NCI-H446 (cell line): ENCODE results near the gene ZNF774.
"Not testable (repeated sequence)": the region's sequence is repeated elsewhere in the genome, so short reads cannot be mapped to it uniquely, and the experiment has no call there.

Experiments used
- DNase-seq, 2 experiments: peaks; one replicate each; lab custom pipeline; 2025; lab: John Stamatoyannopoulos, UW

ZNF774 gene

DNA sequence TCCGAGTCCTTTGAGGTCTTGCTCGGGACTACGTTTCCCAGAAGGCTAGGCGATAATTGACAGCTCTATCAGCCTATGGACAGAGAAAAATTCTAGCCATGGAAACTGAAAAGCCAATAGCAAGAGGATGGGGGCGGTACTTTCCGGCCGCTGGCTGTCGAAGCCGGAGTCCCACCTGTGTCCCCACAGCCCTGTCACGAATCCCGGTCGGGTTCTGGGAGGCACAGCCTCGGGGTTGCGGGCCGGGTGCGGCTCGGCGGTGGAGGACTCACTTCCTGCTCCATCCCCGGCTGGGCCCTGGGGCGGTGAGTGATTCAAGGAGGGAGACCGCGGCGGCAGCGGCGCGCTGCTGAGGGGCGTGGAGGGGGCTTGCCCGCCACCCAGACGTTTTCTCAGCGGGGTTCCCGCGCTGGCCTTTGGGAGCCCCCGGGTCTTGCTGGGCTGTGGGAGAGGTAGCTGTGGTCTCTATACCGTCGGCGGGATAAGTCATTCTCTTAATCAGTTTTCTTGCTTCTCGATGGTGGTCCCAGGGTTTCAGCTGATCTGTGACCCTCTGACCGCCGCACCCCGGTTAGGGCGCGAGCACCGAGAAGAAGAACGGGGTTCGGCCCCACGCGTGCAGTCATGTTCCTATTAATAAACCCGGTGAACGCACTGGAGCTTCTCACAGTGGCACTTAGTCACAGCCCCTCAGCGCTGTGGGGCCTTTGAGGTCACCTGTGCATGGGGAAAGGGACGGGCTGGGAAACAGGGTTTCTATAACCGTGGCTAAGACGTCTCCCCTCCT is at the start of gene ZNF774:
Gene ZNF774 (plus strand): TSS at position 178 of the 787 bp plus-strand sequence. CDS start 2,377 bp downstream, outside the sequence.
- peak; percentile 89 to 95 for DNase-seq

DNA sequence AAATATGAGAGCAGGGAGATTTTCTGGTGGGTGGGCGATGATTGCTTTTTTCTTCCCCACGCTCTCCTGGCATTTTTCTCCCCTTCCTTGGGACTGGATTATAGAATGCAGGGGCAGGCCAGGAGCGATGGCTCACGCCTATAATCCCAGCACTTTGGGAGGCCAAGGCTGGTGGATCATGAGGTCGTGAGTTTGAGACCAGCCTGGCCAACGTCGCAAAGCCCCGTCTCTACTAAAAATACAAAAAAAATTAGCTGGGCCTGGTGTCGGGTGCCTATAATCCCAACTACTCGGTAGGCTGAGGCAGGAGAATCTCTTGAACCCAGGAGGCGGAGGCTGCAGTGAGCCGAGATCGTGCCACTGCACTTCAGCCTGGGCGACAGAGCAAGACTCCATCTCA is 46.7 kb upstream of the ZNF774 start:
- not testable (repeated sequence) for DNase-seq

DNA sequence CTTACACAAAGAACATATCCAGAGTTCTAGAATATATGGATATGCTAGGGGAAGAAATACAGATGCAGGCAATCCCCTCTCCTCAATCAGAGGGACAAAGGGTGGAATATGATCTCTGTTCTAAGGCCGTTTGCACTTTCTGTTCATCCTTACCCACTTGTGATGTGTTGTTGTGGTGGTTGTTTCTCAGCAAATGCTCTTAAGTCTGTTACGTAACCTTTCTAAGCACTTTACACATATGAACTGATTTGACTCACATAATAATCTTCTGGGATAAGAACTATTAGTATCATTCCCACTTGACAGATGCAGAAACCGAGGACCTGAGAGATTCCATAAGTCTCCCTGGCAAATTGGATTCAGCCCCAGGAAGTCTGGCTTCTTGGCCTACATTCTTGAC is 46.2 kb upstream of the ZNF774 start:
- DNase-seq: no peak

DNA sequence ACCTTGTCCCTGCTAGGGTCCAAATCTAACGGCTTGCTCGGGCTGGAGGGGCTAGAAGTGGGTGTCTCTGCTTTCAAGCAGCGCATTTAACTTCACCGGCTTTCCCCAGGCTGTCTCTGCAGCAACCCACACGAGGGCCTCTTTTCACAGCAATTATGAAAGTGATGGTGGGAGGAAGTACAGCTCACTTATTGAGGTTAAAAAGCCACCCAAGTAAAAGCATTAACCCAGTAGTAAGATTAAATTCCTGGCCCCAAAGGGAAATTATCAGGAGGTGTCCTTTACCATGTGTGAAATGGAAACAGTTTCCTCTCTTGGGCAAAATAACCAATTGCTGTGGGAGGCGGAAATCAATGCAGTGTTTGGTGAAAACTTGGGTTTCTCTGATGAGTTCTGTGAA is 45.5 kb upstream of the ZNF774 start:
- DNase-seq: no peak

DNA sequence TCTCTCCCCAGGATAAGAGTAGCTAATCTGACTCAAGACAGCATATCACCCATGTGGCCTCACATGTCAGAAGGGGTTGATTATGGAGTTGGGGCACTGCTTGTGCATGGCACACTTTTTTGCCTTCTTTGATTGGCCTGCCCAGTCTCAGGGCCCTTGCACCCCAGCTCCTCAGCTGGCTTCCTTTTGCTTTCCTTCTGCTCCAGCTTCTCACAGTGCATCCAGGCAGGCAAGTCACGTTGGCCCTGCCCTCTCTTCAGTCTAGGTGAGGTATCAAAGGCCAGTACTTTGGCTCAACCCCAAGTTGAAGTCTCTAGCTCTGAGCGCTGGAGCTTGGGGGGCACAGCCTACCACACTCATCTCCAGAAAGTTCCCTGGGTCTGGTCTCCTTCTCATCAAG is 44.4 kb upstream of the ZNF774 start:
- DNase-seq: no peak

DNA sequence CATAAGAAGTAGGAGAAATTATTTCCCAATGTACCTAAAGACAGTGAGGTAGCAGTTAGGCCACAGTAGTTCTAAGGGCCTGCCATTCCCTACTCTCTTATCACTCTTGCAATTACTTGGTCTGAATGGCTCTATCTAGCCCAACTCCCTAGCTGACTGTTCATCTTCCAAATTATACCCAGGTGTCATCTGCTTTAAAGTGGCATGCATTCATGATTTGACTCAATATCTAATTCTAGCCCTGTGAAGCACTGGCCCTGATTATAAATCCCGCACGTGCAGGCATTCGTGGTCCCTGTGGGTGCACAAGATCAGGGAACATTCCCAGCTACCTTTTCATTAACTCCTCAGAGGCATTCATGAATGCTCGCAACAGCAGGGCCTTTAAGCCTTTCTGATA is 43.1 kb upstream of the ZNF774 start:
- no peak for DNase-seq

DNA sequence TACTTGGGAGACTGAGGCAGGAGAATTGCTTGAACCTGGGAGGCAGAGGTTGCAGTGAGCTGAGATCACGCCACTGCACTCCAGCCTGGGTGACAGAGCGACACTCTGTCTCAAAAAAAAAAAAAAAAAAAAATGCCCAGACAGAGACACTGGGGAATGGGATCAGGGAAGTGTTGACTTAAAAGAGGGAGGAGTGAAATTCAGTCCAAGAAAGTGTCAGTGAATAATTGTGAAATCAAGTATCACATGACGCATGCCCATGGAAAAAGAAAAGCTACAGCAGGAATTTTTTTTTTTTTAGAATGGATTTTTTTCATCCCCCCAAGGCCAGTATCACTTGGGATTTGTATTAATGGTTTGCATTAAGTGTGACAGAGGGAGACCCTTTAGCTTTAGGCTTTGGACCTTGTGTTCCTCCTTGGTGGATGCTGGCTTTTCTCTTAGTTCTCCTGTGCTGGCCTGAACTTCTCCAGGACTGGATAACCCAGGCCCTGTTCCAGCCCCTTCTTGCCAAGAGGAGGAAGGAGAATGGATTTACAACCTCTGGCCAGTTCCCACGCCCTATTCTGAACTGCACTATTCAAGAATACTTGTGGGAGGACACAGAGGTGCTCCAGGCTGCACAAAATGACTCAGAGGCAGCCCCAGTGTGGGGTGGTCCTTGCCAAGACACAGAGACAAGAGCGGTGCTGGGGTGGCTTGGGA is 36.7 kb upstream of the ZNF774 start:
- peak in 1 of 2 experiments; percentile 50 for DNase-seq

DNA sequence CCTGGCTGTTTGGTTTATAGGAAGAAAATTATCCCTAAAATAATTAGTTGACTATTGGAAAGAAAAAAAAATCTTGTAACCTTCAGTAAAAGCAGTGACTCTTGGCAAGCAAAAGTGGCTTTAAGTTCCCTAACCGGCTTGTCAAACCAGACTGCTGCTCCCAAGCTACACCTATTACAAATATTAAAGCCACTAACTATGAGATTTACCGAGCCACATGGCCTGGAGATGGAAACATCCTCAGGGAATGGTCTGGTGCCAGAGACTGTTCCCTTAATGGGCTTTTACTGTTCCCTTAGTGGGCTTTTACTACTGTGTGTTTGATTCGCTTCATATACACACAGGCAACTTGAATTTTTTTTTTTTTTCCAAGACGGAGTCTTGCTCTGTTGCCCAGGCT is 35.9 kb upstream of the ZNF774 start:
- no peak for DNase-seq

DNA sequence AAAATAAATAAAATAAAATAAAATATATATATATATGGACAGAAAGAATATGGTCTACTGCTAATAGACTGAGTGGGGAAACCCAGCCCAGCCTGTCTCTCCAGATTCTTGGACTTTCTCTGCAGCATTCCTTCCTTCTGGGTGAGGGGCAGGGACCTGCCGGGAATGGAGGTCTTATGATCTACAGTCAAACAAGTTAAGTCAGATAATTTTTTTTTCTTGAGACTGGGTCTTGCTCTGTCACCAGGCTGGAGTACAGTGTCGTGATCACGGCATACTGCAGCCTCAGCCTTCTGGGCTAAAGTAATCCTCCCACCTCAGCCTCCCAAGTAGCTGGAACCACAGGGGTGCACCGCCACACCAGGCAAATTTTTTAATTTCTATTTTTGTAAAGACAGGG is 33.5 kb upstream of the ZNF774 start:
- DNase-seq: no peak

DNA sequence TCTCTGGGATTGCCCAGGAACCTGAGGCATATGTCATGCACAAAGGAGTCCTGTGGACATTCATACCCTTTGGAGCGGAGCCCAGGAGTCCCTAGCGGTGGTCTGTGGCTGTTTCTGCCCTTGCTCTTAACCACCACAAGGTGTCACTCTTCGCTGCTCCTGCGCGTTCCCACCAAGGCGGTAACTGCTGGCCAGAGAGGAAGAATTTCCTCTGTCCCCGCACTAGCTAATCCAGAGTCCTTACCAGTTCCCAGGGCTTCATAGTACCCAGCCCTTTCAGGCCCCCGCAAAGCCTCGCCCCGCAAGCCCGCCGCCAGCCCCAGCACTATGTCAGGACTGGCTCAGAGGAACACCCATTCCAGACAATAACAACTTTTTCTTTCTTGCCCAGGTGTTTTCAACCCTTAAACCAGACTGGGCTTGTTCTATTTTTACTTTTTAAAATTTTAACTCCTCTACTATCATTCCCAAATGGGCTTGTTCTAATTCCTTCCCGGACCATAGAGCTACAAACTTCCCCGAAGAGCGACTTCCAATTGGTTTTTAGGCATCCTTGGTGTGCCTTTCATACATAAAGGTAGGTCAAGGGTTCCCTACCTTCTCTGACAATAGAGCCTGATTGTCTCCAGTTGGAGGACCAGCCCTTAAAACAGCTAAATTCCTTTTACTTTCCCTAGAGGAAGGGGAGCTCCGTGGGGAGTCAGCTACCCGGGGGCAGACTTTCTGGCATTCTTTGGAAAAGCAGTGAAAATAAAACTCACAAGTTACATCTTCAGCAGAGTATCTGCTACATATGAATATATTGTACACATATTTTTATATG is 31.8 kb upstream of the ZNF774 start:
- peak; percentile 52 to 90 for DNase-seq

DNA sequence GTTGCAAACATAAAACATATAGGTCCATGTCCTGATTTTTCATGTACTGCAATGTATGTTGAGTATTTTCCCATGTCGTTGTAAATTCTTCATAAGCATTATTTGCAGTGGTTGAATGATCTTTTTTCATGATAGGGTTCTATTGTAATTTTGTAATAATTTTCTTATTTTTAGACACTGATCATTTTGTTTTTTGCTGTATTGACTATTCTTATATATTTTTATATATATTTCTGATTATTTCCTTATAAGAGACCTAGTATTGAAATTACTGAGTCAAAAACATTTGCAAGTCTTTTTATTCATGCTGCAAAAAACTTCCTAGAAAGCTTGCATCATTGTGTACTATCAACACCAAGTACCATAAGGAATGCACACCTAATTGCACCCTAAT is 31.2 kb upstream of the ZNF774 start:
- DNase-seq: no peak

DNA sequence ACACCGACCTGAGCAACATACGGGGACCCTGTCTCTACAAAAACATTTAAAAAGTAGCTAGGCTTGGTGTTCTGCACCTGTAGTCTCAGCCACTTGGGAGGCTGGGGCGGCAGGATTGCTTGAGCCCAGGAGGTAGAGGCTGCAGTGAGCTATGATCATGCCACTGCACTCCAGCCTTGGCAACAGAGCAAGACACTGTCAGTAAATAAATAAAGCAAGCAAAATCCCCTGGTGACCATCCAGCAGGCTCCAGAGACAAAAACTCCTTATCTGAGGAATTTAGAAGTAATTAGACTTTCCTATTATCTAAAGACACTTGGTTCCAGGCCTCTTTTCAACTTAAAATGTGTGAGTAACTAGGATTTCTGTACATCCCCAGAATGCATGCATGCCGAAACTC is 29.5 kb upstream of the ZNF774 start:
- DNase-seq: no peak

DNA sequence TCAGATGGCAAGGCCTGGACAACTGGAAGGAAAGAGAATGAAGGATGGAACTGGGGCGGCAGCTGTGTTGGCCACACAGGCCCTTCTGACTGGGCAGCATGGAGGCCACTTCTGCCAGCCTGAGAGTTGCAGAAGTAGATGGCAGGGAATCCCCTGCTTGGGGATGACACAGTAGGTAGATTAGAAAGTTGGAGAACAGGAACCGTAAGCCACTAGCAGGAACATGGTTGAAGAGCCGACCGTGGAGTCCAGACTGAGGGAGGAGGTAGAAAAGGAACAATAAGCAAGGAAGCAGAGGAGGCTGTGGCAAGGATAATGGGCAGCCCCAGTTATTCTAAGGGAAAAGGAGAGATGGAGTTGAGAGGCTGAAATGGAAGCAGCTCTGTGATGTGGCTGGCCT is 26.4 kb upstream of the ZNF774 start:
- no peak for DNase-seq

DNA sequence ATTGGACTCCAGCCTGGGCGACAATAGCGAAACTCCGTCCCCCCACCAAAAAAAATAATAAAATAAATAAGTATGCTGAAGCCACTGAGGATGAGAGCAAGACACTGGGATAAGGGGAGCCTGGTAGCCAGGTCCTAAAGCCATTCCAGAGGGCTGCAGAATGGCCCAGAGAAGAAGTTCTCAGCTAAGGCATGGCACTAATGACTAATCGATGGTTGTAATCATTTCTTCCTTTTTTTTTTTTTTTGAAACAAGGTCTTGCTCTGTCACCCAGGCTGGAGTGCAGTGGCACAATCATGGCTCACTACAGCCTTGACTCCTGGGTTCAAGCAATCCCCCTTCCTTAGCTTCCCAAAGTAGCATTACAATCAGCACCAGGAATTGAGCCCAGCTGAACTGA is 25.6 kb upstream of the ZNF774 start:
- no peak for DNase-seq

DNA sequence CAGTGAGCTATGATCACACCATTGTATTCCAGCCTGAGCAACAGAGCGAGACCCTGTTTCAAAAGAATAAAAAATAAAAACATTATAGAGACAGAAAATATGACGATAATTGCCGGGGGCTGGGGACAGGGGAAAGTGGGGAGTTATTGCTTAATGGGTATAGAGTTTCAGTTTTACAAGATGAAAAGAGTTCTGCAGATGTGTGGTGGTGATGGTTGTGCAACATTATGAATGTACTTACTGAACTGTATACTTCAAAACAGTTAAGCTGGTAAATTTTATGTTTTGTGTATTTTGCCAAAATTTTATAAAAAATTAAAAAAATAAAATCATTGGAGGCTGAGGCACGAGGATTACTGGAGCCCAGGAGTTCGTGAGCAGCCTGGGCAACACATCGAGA is 24.8 kb upstream of the ZNF774 start:
- DNase-seq: no peak

DNA sequence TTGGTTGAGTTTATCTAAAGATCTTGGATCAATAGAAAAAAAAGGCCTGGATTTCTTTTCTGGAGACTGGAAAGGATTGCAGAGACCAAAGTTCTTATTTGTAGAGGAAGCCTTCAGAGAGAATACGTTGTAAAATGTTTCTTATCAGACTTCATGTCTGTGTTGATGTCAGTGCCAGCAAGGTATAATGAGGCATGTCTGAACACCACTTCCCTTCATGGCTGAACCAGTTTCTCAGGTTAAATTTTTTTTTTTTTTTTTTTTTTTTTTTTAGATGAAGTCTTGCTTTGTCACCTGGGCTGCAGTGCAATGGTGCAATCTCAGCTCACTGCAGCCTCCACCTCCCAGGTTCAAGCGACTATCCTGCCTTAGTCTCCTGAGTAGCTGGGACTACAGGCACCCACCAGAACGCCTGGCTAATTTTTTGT is 17.8 kb upstream of the ZNF774 start:
- DNase-seq: no peak

DNA sequence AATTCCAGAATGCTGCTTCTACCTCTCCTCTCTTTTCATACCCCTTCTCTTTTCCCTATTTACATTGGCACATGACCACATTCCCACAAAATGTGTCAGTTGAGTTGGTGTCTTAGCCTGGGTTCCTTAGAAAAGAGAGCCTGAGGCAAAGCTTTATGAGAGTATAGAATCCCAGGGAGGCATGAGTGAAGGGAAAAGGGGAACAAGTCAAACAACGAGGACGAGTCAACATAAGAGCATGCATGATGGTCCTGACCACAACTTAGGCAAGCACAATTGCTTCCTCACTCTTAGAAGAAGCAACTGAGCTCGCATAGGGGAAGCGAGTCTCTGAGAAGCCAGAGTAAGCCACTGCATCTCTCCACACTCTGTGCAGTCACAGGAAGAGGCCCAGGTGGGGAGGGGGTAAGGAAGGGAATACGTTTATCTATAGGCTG is 15.4 kb upstream of the ZNF774 start:
- DNase-seq: no peak

DNA sequence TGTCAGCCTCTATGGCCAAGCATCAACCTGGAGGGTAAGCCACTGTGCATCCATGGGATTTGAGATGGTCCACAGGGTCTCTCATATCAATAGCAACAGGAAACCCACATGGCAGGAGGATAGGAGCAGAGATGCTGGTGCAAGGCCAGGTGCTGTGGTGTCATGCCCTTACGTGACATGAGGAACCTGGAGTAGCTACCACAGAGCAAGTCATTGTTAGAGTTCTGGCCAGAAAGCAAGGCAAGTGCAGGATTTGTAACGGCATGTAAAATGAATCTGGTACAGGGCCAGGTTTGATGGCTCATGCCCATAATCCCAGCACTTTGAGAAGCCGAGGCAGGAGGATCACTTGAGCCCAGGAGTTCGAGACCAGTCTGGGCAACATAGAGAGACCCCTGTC is 14.8 kb upstream of the ZNF774 start:
- no peak for DNase-seq

DNA sequence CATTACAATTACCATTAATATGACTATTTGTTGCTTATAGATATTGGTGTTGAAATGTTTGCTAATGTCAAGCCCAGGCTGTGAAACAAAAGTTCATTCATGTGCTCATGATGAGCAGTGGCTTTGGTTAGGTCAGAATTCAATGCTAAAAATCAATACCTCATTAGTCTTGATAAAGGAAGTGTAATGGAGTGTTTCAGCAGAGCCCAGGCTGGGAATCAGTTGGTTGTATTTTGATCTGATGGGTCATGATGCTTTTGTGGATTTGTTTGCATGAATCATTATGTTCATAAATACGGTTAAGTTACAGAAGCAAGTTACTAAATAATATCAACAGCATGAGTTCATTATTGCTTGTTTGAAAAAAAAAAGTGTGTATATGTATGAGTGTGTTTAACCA is 13.6 kb upstream of the ZNF774 start:
- no peak for DNase-seq

DNA sequence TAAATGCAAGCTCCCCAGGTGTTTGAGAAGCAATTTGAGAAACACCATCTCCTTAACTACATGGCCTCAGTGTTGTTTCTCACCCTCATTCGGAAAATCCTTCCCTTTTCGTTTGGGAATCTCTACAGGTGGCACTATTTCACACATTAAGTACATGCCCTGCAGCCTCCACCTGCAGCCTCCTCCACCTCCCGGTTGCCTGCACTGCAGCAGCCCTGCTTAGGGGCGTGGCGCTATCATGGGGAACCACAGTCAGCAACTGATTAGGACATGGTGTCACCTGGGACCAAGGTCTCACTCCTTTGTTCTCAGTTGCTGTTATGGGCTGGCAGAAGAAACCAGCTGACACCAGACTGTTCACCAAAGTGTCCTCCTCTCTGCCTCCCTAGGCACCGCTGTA is 11.7 kb upstream of the ZNF774 start:
- no peak for DNase-seq

DNA sequence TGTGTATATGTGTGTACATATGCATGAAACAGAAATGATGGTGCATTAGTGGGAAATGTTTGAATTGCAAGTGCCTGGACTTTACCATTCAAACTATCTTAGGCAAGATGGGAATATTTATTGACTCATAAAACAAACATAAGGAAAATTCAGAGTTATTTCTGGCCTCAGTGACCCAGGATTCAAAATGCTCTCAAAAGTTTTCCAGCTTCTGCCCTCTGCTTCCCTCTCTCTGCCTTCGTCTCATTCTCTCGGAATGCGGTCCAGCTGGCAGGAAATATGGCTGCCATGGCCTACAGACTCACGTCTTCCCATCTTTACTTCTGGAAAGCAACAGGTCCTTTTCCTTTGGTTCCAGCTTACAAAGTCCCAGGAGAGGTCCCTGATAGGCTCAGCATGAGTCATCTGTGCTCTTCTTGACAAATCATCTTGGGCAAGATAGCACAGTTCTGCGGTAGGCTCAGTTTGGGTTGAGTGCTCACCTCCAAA is 8.7 kb upstream of the ZNF774 start:
- DNase-seq: no peak

DNA sequence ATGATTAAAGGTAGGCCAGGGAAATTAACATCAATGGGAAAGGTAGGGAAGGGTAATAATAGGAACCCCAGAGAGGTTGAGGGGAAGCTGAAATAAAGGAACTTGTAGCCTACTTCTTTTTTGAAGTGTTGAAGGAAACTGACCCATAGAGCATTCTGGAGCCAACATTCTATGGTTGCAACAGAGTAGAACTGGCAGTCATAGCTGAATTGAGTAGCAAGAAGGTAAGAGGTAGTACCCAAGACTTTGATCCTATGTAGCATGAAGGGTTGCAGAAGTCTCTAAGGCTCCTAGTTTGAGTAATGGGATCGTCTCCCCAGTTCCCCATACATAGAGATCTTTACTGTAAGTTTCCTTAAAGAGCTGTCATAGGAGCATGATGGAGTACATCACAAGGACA is 7.4 kb upstream of the ZNF774 start:
- no peak for DNase-seq

DNA sequence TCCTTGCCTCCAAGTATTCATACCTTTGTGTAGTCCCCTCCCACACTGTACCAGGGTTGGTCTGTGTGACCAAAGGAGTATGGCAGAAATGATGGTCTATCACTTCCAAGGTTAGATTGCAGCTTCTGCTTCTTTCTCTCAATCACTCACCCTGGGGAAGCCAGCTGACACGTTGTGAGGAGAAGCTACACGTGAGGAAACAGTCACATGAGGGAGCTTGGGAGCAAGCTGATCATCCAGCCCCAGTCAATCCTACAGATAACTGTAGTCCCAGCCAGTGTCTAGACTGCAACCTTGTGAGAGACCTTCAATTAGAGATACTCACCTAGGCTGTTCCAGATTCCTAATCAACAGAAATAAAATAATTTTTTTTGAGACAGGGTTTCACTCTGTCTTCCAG is 6.2 kb upstream of the ZNF774 start:
- DNase-seq: no peak
